HG02884 (cell line): ENCODE measurements around the gene ERMP1.
"Not testable (repeated sequence)": the region's sequence is repeated elsewhere in the genome, so short reads cannot be mapped to it uniquely, and the experiment has no call there.

Experiments
- ATAC-seq: cut with Tn5 transposase; IDR thresholded peaks from one replicate; pipeline ENCODE4 v1.9.1; 2021; ENCODE audit warnings: mild to moderate bottlenecking, moderate library complexity; ENCODE audit not compliant: unreplicated experiment

Gene ERMP1

DNA sequence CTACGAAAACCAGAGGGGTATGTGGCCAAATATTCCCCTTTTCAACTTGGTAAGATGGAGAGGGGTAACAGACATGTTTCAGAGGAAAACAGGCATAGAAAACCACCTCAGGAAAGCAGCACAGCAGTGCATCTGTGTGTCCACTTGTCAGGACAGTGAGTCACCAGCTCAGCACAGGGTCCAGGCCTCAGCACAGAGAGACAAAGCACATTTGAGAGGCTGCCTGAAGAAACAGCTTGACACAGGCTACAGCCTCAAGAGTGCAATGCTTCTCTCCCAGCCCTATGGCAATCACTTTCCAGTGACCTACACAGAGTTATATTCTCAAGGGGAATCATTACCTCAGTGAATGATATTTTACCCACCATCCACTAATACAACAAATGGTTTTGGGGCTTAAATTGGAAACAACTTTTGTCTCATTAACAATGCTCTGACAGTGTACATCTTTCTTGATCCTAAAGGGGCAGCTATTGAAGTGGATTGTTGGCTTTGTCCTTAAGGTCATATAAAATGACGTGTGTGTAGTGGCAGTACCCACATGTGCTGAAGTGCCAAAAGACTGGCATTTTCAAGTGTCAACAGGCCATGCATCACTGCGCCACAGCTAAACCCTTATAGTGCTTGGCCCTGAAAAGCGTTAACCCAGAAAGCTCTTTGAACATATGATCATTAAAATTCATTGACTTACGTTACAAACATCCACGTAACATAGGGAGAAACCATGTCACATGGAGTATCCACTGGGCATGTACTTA is 46.4 kb downstream of the ERMP1 start:
- ATAC-seq = no peak

DNA sequence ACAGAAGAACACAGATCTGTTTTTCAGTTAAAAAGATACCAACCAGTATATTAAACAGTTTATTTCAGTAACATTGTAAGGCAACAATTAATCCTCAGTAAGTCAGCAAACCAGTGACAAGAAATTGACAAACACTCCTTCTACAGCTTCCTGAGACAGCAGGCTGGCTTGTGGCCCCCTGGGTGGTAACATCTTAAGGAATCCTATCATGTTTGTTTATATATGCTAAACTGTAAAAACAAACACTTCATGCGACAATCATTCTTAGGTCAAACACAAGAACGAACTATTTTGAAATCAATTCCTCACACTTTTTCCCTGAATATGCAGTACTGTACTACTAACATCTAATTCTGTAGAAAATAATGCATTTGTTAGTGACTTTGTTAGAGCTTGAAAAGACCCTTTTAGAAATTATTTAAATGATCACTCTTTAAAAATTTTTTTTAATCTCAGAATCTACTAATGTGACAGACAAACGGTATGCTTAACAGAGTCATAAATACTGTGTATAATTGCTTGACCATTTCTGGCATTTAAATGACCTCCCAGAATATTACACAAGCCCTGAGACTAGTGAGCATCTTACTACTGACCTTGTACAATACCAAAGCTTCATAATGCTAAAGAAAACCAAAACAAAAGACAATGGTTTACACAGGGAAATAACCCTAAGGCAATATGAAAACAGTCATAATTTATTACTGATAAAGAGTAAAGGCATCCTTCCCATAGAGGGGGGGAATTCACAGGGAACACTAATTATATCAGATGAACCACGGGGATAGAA is 48.2 kb downstream of the ERMP1 start:
- ATAC-seq = no peak

DNA sequence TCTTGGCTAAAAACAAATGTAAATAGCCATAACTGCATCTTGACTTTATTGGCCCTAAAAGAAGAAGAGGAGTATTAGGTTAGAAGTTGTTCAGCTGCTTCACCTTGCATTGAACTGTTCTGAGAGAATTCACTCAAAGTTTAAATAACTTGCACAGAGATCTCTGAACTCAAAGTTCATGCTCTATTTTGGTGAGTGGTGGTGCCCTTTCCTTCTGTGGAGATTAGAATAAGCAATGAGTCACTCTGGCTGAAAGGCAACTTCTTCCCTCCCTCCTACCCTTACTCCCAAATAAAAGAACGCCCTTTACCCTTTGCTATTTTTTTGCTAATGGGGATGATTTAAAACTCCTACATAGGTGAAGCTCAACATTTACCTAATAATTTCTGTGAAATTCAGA is 48.9 kb downstream of the ERMP1 start:
- no peak for ATAC-seq

DNA sequence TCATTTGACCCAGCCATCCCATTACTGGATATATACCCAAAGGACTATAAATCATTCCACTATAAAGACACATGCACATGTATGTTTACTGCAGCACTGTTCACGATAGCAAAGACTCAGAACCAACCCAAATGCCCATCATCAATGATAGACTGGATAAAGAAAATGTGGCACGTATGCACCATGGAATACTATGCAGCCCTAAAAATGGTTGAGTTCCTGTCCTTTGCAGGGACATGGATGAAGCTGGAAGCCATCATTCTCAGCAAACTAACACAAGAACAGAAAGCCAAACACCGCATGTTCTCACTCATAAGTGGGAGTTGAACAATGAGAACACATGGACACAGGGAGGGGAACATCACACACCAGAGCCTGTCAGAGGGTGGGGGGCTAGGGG is 49.5 kb downstream of the ERMP1 start:
- not testable (repeated sequence) for ATAC-seq

DNA sequence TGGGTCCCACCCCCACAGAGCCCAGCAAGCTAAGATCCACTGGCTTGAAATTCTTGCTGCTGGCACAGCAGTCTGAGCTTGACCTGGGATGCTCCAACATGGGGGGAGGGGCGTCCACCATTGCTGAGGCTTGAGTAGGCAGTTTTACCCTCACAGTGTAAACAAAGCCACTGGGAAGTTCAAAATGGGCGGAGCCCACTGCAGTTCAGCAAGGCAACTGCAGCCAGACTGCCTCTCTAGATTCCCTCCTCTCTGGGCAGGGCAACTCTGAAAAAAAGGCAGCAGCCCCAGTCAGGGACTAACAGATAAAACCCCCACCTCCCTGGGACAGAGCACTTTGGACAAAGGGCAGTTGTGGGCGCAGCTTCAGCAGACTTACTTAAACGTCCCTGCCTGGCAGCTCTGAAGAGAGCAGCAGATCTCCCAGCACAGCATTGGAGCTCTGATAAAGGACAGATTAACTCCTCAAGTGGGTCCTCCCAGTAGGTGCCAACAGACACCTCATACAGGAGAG is 53.2 kb downstream of the ERMP1 start:
- ATAC-seq = not testable (repeated sequence)

DNA sequence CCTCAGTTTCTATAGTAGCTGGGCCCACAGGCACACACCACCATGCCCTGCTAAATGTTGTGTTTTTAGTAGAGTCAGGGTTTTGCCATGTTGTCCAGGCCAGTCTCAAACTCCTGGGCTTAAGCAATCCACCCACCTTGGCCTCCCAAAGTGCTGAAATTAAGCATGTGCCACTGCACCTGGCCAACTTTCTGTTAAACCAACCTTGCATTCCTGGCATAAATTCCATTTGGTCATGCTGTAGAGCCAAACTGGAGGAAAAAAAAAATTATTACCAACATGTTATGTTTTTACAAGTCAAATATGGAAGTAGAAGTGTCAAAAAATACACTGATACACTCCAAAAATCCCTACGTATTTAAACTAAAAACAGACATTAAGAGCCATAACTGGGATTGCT is 54.1 kb downstream of the ERMP1 start:
- no peak for ATAC-seq

DNA sequence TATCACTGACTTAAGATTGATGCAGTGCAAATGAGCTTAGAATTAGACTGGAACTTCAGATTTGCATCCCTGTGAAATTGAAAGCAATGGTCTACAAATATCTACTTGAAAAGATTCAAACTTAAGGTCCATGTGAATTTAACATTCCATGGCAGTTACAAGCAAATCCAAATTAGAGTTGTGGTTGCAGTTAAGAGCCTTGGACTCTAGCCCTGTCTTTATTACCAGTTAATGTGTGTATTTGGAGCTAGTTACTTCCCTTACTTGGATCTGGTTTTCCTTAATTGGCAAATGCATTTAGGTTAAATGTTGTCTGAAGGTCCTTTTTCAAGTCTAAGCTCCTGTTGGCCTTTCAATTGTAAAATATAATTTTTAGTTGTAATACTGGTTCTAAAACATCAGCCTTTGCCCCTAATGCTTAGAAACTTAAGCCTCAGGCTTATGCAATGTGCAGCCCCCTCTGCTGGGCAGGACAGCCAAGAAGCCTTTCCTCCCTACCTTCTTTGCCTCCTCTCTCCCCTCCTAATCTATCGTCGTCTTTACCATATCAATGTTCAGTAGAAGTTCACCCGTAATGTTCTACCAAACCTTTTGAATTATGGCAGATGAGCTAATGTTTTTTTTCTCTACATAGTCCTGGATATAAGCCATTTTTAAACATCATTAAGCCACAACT is 59.5 kb downstream of the ERMP1 start:
- no peak for ATAC-seq

DNA sequence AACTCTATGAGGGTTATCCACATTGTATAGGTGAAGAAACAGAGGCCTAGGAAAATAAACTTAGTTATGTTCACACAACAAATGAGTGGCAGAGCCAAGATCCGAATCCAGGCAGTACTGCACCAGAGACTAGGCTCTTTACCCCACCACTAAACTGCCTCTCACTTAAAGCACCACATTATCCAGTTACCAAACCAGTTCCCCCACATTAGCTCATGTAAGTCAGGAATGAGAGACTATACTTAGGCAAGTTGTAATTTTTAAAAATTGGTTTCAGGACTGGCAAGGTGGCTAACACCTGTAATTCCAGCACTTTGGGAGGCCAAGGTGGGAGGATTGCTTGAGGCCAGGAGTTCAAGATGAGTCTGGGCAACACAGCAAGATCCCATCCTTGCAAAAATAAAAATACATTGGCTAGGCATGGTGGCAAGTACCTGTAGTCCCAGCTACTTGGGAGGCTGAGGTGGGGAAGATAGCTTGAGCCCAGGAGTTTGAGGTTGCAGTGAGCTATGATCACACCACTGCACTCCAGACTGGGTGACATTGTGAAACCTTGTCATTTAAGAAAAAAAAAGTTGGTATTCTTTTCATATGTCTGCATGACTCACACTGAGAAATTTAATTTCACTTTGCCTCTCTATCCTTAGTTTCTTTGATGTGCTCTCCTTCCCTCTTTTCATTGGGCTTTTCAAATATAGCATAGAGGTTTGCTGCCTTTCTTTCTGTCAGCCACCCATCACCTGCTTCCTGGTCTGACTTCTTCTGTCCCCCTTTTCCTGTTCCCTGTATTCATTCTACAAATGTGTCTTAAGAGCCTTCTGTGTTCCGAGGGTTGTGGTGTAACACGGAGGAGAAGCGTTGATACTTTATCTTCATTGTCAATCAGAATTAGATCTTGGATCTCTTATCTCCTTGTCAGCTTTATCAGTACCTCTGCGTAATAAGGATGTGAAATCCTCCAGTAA is 64.7 kb downstream of the ERMP1 start:
- ATAC-seq = no peak

DNA sequence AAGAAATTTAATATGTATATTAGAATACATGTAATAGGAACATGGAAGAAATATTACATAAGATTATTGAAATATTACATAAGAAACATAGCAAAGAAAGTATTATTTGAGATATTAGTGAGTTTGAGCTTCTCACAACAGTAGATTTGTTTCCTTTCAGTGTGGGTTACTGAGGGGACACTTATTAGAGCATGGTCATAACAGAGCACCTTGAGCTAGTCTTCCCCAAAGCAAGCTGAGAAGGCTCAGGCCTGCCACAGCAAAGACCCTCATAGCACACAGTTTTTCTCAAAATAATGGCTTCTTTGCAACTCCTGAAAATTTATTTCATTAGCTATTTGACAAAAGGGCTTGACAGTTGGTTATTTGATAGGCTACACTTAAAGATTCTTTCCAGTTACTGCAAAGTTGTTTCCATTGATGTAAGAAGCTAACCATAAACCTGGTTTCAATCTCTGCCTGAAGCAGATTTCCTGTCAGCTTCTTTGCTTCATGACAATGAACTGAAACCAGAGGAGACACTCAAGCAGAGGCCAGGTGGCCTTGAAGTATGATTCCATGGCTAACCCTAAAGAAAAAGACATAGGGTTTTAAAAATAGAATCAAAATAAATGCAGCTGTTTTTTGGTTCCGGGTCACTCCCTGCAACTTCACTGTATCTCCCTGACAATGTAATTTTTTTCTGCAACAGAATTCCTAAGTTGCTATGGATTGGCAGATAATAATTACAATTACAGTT is 68.6 kb downstream of the ERMP1 start:
- peak; percentile 89 for ATAC-seq

DNA sequence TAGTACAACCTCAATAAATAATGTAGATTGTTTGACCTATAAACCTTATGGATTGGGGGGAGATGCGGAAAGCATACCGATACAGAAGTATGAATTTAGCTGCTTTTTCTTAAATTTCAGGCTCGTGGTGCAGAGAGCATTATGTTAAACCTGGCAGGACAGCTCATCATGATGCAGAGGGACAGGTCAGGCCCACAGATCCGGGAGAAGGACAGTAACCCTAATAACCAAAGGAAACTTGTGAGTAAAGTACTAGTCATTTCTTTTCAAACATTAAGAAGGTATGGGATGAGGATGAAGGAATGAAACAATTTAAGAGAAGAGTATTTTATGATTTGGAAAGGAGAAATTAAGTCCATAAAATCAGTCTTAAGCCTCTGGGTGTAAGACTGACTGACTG is 70.5 kb downstream of the ERMP1 start:
- no peak for ATAC-seq

DNA sequence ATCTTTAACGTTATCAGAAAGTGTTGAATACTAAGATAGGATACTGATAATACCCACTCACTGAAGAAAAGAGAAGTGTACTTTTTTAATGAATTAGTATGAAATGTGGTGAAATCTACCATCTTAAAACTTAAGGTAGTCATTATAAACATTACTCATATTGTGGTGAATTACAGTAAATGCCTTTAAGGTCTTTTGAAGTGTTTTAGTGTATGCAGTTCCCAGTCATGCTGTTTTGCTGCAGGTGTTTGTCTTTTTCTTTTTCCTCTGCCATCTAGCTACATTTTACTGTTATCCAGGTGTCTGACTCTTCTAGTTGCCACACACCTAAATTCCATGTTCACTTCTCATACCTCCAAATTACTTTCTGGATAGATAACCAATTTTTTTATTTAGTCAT is 72.6 kb downstream of the ERMP1 start:
- no peak for ATAC-seq

DNA sequence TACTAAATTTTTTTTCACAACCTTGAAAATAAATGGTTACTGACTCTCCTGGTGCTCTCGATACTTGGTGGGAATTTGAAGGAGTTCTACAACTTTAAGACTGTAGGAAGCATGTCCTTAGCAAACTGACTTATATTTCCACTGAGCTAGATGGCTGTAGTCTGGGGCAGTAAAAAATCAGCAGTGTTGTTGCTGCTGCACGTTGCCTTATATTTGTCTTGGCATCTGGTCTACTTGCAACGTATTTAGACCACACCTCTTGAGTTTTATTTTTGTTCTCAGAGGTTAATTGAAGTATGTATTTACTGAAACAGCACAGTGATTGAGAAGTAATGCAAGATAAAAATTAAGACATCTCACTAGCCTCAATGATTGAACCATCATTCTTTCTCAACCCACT is 76.3 kb downstream of the ERMP1 start:
- no peak for ATAC-seq

DNA sequence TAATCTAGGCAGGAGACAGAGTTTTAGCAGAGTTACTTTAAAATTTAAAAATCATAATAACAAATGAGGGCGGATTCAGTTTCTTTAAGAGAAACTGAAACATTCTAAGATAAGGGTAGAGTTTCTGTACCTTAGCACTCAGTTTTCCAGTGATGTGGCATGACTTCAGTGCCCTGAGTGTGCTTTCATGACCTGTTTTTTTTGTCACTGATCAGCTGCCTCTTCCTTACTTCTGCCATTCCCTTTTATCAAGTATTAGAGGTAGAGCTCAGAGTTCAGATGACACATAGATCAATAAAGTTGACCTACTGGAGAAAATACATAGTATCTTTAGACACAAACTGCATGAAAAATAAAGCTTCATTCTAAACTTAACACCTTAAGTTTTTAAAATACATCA is 82.3 kb downstream of the ERMP1 start:
- no peak for ATAC-seq

DNA sequence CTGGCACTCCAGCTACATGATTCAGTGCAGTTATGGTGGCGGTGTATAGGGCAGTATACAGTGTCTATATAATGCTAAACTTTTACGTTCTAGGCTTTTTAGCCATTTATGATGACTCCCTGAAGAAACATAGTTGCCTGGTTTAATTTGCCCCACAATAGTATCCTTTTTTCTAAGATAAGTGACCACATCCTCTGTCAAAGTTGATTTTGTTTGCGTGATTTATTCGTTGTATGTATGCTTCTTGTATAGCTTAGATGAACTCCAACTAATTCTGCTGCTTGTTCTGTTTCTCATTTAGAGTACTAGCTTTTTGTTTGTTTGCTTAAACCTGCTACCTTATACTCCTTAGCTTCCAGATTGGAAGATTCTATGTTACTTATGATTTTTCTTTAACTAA is 83.6 kb downstream of the ERMP1 start:
- ATAC-seq = no peak

DNA sequence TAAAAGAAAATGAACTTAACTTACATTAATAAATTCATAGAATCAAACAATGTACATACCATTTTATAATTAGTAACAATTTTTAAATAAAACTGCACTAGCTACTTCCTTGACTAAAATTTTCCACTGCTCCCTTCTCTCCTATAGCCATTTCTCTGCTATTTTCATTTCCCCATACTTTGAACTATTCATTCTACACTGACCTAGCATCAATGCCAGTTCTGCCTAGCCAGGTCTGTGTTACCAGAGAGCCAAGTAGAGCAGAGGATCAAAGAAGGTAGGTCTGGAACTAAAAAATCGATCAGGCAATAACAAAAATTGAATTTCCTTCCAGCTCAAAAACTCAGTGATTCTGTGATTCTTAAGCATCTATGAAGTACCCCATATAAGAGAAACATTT is 84.5 kb downstream of the ERMP1 start:
- ATAC-seq = no peak

DNA sequence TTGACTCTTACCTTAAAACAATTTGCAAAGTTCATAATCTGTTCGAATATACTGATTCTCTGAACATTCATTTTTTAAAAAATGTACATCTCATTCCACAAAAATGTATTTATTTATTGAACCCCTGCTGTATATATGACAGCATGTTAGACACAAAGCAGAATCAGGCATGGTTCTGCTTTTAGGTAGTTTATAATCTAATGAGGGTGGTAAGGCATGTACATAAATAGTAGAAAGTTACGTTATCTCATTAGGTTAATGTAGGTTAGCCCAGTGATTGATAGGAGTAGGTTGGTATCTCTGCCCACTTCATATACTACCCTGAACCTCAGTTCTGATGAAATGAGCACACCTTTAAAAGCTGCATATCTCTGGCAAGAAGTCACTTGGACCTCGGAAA is 89.8 kb downstream of the ERMP1 start:
- ATAC-seq = no peak

DNA sequence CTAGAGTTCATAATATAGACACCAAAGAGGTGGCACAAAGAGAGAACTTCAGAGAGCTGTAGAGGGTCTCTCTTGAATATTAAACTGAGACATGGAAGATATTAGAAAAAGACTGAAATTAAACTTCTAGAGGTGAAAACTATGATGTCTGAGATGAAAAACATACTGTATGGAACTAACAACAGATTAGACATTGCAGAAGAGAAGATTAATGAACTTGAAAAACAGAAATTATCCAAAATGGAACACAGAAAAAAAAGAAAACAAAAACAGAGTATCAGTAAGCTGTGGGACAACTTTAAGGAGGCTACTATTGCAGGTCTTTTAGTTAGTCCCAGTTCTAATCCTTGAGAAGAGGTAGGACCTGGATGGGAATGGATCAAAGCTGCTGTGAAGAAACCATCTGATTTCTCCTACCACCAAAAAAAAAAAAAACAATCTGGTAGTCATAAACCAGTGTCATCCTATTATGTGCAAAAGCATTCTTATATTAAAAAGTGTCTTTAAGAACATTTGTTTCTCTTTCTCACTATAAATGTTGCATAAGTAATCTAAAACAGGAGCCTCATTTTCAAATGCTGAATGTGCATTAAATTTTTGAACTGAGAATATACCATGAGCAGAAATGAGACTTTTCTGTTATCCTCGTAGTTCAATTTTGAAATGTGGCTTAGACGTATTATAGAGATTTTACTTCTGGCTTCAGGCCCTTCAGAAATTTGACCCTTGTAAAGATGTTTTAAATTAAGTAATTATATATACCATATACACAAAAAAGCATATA is 96.2 kb downstream of the ERMP1 start:
- no peak for ATAC-seq

DNA sequence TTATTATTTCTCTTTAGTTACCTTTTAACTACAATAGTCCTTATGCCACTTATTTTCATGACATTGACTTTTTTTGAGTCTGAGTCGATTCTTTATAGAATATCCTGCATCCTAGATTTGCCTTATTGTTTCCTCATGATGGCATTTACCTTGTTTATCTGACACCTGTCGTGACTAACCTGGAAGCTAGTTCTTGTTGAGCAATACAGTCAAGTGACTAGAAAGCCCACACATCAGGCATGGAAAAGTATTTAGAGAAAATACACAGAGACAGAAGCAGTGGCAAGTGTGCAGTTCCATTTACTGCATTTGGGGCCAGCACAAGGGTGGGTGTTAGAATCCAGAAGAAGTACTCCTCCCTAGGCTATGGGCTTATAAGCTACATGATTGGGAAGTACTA is 97.8 kb downstream of the ERMP1 start:
- ATAC-seq = no peak
